Cardiac muscle cell (in vitro differentiated cells and primary cell): ENCODE results near the gene CBFA2T2. TPM values are rescaled to one million over a fixed set of nuclear protein-coding genes. Genes with fewer than 3 reads are reported as not detected.

Experiments used
- DNase-seq, 2 donors: peaks; one replicate each; pipeline versions ENCODE4 v3.0.0 to v3.0.0-alpha.2; 2010 to 2017; ENCODE audit warnings: low read depth in 1 of 2, low spot score in 1 of 2
- H3K27ac ChIP-seq: fragments of 200-600 bp; sonication (generic); 2 replicates; pipeline ENCODE4 v1.5.1; 2016
- H3K27me3 ChIP-seq: fragments of 200-600 bp; sonication (generic); 2 replicates; pipeline ENCODE4 v1.6.0; 2016; ENCODE audit warnings: control low read depth
- H3K36me3 ChIP-seq: fragments of 200-600 bp; sonication (generic); 2 replicates; pipeline ENCODE4 v1.5.1; 2016; ENCODE audit warnings: control low read depth
- H3K4me1 ChIP-seq: fragments of 200-600 bp; sonication (generic); 2 replicates; pipeline ENCODE4 v1.8.1; 2017; ENCODE audit warnings: low read depth, mild to moderate bottlenecking, mixed run types
- H3K4me3 ChIP-seq: fragments of 200-600 bp; sonication (generic); 2 replicates; pipeline ENCODE4 v1.5.1; 2016; ENCODE audit warnings: mild to moderate bottlenecking
- H3K9me3 ChIP-seq: fragments of 200-600 bp; sonication (generic); 2 replicates; pipeline ENCODE4 v1.5.1; 2017; ENCODE audit warnings: low read depth, mild to moderate bottlenecking, control low read depth
- polyA plus RNA-seq: library from polyadenylated mRNA; unstranded; fragments of >200 nt; fragmentation: Nextera tagmentation; extraction: Ambion mirVana; gene quantifications from 2 replicates; pipeline ENCODE4 v1.2.1, GENCODE V29; 2016
- total RNA-seq: library from RNA; depleted of rRNA; stranded (reverse); fragments of >200 nt; gene quantifications from 2 replicates; pipeline ENCODE4 v1.2.3, GENCODE V29; 2016
- TF ChIP-seq, protein P1 (sequence below): IDR thresholded peaks from 2 replicates; pipeline ENCODE4 v1.5.1; 2012; ENCODE audit warnings: low read depth, mild to moderate bottlenecking, low read length

The CBFA2T2 gene
- total and polyA plus RNA-seq, 2 experiments from 2014 or later = 36.7 to 53.1 TPM

- no peak for DNase-seq
- H3K27ac ChIP-seq = no peak overlapping the region
- peaks cover 13% of the 10 kb centered on the region for H3K36me3 ChIP-seq
- TF ChIP-seq, protein P1, sequence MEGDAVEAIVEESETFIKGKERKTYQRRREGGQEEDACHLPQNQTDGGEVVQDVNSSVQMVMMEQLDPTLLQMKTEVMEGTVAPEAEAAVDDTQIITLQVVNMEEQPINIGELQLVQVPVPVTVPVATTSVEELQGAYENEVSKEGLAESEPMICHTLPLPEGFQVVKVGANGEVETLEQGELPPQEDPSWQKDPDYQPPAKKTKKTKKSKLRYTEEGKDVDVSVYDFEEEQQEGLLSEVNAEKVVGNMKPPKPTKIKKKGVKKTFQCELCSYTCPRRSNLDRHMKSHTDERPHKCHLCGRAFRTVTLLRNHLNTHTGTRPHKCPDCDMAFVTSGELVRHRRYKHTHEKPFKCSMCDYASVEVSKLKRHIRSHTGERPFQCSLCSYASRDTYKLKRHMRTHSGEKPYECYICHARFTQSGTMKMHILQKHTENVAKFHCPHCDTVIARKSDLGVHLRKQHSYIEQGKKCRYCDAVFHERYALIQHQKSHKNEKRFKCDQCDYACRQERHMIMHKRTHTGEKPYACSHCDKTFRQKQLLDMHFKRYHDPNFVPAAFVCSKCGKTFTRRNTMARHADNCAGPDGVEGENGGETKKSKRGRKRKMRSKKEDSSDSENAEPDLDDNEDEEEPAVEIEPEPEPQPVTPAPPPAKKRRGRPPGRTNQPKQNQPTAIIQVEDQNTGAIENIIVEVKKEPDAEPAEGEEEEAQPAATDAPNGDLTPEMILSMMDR = no peak
- peaks cover 11% of the 10 kb centered on the region for H3K4me1 ChIP-seq
- H3K4me3 ChIP-seq = no peak overlapping the region
- no peaks in the 10 kb centered on the region for H3K9me3 ChIP-seq
- H3K27me3 ChIP-seq = no peaks in the 10 kb centered on the region
Measured at GRCh38 chr20:33667245-33667675, 177.4 kb downstream of the CBFA2T2 start.

- Histone ChIP-seq H3K4me1 (peaks cover 13% of the 10 kb centered on the region), H3K36me3 (peaks cover 13% of the 10 kb centered on the region), H3K27ac (no peak overlapping the region), H3K4me3 (no peak overlapping the region), H3K9me3 (no peaks in the 10 kb centered on the region), H3K27me3 (no peaks in the 10 kb centered on the region)
- TF ChIP-seq, protein P1 = peak; percentile 92
- peak; percentile 78 to 86 for DNase-seq
Measured at GRCh38 chr20:33667676-33668465, 178.0 kb downstream of the CBFA2T2 start.

DNA sequence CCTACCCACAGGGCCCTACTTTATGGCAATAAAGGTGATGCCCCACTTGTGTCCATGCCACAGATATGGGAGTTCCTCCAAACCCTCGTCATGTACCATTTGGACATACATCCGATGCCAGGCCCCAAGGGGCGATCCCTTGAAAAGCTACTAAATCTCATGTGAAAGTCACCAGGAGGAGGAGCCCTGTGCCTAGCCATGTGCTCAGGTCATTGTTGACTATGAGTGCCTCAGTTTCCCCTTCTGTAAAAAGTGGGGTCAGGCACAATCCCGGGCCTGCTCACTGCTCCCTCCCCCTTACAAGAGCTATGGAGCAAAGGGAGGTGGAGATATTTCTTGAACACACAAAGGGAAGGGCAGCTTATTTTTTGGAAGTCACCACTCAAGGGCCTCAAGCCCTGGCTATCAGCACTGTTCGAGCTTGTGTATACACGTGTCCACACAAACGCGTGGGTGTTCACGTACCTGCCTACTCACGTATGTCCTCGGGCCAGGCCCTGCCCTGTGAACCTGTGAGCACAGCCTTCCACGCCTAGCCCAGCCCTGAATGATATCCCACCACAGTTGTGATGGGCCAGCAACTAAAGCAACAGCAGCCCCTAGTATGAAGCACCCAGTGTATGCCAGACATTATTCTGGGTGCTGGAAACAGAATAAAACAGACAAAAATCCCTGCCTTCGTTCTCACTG, 178.7 kb downstream of the CBFA2T2 start:
- Histone ChIP-seq H3K4me3 (no peak overlapping the region), H3K27ac (no peak overlapping the region), H3K27me3 (no peaks in the 10 kb centered on the region), H3K9me3 (no peaks in the 10 kb centered on the region), H3K4me1 (peaks cover 19% of the 10 kb centered on the region), H3K36me3 (peaks cover 13% of the 10 kb centered on the region)
- TF ChIP-seq, protein P1 = no peak
- DNase-seq = no peak

GRCh38 chr20:33669224-33669623, 179.3 kb downstream of the CBFA2T2 start:
- no peaks in the 10 kb centered on the region for H3K9me3 ChIP-seq
- H3K4me3 ChIP-seq = no peak overlapping the region
- H3K27ac ChIP-seq = no peak overlapping the region

DNA sequence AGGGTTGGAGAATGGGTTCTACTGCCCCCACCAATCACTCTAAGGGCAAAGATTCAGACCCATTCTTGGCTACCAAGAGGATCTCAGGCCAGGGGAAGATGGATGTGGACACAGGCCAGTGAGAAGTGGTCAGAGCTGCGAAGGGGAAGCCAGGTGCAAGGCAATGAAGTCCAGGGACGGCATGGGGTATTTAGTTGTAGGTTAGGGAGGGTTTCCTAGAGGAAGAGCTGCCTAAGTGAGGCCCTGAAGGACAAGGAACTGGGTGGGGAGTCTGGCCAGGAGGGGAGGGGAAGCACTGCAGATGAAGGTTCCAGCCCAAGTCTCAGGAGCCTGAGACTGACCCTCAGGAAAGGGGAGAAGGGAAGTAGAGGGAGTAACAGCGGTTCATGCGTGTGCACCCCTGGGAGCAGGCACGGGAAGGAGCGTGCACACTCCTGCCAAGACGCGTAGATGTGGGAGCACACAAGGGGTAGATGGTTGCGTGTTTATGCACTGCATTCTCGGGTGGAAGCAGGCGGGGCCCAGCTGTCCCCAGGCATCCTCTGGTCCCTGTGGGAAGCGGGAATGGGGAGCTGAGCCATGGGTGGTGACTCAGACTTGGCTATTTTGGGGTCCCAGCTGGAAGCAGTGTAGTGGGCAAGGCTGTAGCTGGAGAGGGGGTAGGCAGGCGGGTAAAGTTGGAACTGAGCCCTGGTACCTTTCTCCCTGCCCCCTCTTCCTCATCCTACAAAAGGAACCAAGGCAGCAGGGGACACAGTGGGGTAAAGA, 180.2 kb downstream of the CBFA2T2 start:
- TF ChIP-seq, protein P1 = no peak
- Histone ChIP-seq H3K27ac (no peak overlapping the region), H3K4me3 (no peak overlapping the region), H3K27me3 (no peaks in the 10 kb centered on the region), H3K4me1 (peaks cover 25% of the 10 kb centered on the region), H3K9me3 (no peaks in the 10 kb centered on the region), H3K36me3 (peaks cover 13% of the 10 kb centered on the region)
- DNase-seq = no peak

More at GRCh38 chr20:33669224-33669623, 179.3 kb downstream of the CBFA2T2 start:
- H3K36me3 ChIP-seq = peaks cover 13% of the 10 kb centered on the region
- TF ChIP-seq, protein P1 = no peak
- H3K27me3 ChIP-seq = no peaks in the 10 kb centered on the region
- DNase-seq = no peak
- peaks cover 19% of the 10 kb centered on the region for H3K4me1 ChIP-seq
